Activated CD8-positive, alpha-beta memory T cell treated with anti-CD3 and anti-CD28 coated beads, Interleukin-2, amount 50 U/mL, for 4 hours (primary cell): ENCODE data around the gene MYO18B.

ENCODE experiments used
- DNase-seq: peaks from one replicate; pipeline ENCODE4 v3.0.0-alpha.2; 2020

Gene MYO18B

DNA sequence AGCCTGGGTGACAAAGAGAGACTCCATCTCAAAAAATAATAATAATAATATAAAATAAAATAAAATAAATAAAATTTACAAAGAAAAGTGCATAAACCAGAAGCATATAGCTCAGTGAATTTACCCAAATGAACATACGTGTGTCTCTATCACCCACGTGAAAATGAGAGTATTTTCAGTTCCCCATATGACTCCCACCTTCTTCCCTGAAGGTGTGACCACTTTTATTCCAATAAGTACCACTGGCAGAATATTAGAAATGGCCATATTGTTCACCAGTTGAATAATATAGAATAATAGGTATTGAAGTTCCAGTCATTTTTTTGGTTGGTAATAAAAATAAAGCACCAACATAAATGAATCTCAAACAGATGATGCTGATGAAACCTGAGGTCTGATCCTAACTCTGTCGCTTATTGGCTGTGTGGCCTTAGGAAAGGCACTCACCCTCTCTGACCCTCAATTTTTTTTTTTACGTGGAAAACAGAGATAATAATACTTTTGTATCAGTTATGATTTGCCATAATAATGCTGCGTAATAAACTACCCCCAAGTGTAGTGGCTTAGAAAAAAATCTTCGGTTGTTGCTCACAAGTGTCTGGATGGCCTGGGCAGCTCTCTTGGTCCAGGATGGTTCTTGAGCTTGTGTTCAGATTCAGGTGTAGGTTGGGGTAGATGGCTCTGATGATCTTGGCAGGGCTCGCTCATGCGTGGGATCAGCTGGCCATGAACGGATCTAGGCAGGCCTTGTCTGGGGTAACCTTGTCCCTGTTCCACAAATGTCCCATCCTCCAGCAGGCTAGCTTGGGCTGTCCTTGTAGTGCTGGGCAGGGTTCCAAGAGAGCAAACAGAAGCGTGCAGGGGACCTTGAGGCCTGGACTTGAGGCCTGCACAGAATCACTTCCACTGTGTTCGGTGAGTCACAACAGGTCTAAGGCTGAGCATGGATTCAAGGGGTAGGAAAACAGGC, 88.1 kb downstream of the MYO18B start:
- no peak for DNase-seq

DNA sequence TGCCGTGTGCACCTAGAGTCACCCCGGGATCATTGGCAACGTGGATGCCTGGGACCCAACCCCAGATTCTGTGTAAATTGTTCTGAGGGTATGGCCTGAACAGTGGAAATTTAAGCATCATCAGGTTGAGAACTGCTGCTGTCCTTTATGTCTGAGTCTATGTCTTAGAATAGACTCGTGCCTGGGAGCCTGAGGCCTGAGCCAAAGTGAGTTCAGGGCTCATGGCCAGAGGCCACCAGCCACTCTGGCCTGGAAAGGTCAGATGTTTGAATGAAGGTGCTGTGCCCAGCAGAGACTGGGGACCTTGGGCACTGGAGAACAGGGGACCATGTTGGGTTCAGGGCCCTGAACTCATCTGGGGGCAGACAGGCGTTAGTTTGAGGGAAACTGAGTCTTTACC, 91.1 kb downstream of the MYO18B start:
- no peak for DNase-seq

DNA sequence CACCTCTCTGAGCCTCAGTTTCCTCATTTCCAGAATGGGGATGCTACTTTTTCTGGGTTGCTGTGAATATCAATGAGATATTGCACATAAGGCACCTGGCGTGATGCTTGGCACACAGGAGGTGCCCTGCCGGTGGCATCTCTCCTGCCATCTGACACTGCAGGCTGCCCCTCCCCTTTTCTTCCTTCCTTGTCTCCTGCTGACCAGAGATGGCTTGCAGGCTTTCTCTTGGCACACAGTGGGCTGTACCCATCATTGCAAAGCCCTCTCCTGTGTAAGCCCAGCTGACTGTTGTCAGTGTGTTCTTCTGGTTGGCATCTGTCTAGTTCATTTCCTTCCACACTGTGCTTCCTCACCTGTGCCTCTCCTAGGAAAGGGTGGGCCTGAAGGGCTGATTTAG, 91.7 kb downstream of the MYO18B start:
- DNase-seq = no peak

DNA sequence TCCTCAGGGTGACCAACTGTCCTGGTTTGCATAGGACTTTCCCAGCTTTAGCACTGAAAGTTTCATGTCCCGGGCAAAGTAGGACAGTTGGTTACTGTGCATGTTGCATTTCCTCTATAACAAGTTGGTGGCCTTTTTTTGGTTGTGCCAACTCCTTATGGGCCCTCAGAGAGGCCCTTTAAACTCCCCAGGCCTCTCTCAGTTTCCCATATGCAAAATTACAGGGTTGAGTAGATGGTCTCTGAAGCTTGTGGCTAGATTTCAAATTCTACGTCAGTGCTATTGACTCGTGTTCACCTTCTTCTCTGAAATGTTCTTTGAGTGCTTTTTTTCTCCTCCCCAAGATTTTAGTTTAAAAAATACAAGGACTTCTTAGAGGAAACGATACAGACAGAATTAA, 92.5 kb downstream of the MYO18B start:
- no peak for DNase-seq

DNA sequence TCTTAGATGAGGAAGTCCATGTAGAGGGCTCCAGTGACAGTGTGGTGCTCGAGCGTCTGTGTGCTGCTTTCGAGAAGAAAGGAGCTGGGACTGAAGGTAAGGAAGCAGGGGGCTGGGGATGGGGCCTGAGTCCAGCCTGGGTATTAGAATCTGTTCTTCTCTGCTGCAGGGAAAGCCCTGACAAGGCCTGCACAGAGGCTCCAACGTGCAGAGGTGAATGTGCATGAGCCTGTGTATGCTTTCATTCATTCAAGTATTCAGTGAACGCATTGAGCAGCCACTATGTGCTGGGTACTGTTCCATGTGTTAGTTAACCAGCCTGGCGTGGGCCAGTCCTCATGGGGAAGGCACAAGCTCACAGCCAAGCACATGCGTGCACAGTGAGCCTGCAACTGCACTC, 93.4 kb downstream of the MYO18B start:
- DNase-seq = no peak

DNA sequence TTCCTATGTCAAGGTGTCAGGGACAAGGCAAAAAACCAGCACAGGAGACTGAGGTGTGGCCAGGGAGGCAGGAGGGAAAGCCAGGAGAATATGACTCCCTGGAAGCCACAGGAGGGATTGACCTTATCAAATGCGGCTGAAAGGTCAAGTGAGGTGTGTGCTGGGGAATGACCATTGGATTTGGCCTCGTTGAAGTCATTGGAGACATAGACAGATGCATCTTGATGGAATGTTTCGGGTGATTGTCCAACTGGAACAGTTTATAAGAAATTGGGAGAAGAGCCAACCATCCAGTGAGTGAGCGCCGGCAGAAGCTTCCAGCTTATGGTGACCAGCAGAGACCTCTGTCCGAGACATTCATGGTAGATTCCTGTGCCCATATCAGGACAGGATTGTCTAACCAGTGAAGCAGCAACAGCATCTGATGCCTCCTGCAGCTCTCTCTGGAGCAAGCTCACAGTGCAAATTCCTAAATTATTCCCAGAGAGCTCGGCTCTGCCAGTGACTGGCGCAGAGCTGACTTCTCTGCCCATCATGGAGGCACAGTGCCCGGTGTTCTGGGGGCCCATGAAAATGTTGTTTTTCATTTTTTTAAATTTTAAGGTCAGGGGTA, 95.4 kb downstream of the MYO18B start:
- no peak for DNase-seq

DNA sequence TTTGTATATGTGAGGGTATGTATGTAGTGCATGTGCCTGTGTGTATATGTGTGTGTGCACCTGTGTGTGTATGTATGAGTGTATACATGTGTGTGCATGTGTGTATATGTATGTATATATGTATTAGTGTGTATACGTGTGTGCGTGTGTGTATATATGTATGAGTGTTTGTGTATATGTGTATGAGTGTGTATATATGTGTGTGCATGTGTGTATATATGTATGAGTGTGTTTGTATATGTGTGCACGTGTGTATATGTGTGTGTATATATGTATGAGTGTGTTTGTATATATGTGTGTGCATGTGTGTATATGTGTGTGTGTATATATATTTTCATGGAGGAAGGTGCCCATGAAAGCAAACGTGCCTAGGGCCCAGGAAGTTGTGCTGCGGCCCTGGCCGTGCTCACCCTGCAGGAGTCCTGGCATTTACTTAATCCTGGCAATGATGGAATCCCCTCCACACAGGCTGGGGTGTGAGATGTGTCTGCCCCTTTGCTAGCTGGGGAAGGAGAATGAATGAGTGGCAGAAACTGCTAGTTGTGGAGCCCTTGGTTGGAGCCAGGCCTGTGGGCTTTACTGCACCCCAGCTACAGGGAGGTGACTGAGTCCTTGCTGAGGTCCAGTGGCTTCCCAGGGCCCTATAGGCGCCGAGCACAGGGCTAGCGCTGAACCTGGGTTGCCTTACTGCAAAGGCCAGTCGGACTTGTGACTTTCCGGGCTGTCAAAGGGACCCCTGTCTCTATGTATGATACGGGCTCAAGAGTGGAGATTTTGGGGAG, 97.2 kb downstream of the MYO18B start:
- DNase-seq = no peak

DNA sequence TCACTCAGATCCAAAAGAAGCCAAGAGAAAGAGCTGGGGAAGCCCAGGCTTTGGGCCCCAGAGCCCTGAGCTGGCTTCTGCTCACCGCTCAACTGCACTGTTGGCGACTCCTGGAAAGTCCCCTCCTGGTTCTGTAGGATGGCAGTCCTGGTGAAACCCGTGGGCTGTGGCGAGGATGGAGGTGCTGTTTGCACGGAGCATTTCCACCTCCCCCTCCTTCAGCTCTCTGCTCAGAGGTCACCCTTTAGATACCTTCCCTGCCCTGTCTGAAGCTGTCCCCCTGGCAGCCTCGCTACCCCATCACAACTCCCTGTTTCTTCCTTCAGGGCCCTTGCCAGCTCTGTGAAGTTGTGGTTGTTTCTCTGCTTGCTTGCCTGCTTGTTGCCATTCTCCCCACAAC, 97.8 kb downstream of the MYO18B start:
- DNase-seq = no peak

DNA sequence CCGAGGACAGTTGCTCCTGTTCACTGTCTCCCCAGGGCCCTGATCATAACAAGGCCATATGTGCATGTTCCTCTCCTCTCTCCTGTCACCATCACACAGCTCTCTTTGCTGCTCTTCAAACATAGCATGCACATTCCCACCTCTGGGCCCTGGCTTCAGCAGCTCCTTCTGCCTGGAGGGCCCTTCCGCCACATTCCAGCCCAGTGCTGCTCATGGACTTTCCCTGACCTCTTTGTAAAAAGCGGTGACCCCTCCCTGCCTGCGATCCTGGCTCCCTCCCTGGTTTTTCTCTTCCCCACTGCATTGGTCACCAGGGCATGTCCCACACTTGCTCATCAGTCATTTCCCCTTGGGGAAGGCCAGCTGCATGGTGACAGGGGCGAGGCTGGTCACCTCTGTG, 98.2 kb downstream of the MYO18B start:
- DNase-seq = no peak

DNA sequence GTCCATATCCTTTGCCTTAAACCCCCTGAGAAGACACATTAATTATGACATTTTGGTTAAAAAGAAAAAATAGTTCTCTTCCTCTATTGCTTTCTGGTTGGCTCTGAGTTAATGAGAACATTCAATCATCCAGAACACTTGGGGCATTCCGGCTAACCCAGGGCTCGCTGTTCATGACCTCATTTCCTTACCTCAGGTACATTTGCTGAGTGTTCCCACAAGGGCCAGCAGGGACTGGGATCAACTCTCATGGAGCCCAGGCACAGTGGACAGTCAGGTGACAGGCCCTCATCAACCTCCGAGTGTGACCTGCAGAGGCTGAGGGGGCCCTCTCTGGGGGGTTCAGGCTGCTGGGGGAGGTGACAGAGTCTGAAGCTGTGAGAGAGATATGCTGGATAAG, 98.9 kb downstream of the MYO18B start:
- no peak for DNase-seq

DNA sequence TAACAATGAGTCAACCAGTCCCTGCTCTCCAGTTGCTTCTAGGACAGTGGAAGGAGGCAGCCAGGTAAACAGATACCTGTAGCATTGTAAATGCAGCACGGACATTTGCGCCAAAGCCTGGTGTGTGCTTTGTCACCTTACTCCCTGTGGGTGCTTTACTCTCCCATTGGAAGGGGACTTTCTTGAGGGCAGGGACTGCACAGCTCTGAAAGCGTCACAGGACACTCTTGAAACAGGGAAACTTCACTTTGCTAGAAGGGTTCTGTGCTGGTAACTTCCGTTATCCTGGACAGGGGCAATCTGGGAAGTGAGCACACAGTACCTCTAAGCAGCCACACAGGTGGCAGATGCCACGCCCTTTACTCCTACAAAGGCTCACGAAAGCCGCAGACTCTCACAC, 99.8 kb downstream of the MYO18B start:
- DNase-seq = no peak

DNA sequence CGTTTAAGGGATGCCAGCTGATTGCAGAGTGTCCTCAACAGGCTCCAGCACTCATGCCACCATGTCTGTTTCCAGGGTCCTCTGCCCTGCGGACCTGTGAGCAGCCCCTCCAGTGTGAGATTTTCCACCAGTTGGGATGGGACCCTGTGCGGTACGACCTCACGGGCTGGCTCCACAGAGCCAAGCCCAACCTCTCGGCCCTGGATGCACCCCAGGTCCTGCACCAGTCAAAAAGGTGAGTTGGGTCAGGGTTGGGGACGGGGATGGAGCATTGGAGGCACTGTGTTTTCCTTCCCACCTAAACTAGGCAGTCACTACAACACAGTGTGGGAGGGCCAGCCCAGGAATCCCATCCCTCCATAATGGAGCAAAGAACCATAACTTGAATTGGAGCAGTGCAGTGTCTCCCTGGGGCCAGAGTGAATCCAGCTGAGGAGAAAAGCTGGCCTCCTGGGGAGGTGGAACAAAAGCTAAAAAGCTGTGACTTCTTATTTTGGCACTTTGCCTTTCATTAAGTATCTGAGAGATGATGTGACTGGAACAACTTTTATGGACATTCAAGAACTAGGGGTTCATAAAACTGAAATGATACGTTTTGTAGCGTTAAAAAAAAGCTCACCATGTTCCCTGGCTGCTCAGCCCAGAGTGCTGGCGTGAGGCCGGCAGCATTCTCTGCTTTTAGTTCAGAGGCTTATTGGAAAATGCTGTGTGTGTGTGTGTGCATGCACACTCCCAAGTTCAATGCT, 101.8 kb downstream of the MYO18B start:
- DNase-seq = no peak

DNA sequence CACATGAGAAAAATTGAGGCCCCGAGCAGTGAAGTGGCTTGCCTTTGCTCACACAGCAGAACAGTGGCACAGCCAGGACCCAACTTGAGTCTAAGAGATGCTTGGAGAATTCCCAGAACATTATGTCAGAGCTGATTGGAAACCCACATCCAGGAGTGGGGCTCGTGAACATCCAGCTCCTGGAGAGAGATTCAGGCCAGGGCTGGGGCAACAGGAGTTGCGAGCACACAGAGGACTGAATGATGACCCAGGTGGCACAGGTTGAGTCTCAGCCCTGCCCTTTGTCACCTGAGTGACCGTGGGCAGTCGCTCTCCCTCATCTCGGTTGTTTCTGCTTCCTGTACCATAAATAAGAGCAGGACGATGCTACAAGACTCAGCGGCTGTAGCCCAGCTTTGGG, 102.6 kb downstream of the MYO18B start:
- no peak for DNase-seq

DNA sequence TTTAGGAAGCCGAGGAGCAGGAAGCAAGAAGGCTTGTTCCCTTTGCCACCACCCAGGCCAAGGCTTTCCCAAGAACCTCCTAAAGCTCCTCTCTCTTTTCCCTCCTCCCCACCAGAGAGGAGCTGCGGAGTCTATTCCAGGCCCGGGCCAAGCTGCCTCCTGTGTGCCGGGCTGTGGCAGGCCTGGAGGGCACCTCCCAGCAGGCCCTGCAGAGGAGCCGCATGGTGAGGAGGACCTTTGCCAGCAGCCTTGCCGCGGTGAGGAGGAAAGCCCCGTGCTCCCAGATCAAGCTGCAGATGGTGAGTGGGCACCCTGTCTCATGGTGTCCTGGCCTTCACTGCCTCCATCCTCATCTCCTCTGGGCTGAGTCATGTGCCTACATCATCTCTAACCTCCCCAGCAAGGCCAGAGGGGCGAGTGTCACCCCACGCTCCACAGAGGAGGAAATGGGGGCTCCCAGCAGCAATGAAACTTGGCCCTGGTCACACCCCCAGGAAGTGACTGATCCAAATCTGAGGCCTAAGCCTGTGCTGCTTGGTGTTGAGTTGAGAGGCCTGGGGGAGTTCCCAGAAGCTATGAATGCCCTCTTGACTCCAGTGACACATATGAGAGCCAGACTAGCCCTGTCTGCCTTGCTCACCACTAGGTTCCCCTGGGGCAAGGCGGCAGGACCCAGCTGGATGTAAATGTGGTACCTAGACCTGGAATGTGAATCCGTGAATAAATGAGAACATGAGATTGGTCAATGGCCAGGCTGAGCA, 104.2 kb downstream of the MYO18B start:
- no peak for DNase-seq

DNA sequence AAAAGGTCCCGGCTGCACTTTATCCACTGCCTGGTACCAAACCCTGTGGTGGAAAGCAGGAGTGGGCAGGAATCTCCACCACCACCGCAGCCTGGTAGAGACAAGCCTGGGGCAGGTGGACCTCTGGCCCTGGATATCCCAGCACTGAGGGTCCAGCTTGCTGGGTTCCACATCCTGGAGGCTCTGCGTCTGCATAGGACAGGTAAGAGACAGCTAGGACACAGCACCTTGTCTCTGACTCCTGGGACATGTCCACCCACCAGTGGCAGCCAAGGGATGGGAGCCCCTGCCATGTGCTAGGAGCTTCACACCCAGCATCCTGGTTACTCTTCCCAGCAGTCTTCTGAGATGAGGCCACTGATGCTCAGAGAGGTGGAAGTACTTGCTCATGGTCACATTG, 105.5 kb downstream of the MYO18B start:
- no peak for DNase-seq

DNA sequence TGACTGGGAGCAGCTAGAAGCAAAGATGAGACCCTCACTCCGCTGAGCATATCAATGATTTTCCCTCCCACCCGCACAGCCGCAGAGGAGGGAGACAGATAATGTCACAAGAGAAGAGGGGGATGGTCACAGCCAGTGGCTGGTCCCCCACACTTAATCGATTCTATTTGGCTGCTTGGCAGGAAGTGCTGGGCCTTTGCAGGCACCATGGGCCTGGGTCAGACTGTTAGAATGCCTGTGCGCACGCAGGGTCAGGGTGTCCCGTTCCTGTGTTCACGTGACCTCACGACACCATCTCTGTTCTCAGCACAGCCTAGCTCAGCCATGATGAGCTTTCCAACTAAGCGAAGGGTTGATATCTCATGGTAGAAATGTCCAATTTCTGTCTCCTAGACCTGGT, 107.0 kb downstream of the MYO18B start:
- DNase-seq = no peak

DNA sequence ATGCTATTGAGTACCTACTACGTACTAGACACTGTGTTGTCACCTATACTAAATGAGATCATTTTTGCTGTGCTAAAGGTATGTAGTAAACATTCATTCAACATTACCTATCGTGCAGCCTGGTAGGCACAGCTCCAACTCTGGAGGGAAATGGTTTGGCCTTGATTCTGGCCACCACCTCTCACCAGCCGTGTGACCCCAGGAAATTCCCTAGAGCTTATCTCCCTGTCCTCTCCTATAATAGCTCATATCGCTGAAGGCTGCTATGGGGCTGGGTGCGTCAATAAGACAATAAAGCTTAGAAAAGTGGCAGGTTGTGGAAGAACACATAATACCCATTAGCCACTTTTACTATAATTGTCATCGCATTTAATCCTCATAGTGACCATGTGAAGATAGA, 107.5 kb downstream of the MYO18B start:
- DNase-seq = no peak

DNA sequence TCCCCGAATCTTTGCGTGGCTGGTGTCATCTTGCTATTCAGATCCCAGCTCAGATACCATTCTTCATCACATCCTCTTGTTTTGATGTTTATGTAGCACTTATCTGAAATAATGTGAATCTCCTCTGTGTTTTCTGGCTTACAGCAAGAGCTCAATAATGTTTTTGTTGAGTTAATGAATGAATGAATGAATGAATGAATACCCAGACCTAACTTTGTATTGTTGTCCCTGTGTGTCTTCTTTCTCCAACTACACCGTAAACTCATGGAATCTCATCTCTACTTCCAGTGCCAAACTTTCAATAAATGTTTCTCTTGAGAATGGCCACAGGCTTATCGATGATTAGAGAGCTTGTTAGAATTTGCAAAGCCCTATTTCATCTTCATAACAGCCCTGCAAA, 110.2 kb downstream of the MYO18B start:
- no peak for DNase-seq

DNA sequence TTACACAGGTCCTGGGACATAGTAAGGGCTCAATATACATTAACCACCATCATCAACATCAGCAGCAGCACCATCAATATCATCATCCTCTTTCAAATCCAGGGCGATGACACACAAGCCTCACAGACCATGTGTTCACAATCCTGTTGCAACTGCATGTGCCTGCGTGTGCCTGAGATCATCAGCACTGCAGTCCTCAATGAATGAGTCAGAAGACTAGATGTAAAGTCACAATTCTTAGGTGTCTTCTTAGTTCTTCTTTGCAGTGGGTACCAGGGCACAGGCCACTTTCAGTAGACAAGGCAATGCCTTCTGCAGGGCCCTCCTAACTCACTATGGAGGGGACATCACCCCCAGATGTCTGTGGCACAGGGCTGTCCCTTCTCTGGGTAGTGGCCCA, 111.1 kb downstream of the MYO18B start:
- no peak for DNase-seq

DNA sequence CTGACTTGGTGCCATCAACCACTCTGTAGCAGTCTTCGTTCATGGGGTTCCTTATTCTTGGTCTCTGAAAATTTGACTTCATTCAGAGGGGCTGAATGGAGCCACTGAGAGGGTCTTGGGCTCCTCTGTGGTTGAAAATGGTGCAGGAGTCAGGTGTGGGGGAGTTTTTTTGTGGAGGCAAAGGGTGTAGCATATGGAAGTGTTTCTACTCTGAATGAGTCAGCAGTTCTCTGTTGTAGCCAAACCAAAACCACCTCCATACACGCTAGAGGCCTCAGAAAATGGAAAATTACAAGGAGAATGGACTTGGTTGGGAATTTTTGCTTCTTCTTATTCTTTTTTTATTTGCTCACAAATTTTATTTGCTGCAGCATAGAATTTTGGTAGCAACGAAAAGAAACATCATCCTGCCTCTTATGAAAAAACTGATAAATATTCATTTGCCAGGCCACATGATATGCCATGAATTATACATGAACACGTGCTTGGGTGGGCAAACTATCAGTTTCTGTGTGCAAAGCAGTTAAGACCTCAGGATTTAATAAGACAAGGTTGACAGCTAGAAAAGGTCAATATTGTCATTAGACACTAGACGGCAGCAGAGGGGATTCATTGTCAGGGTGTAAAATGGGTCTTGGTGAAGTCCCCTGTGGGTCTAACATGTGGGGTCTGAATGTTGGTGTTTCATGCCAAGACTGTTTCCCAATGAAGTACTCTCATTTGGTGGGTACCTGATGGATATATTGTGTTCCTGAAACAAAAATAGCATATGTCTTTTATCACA, 111.7 kb downstream of the MYO18B start:
- no peak for DNase-seq

DNA sequence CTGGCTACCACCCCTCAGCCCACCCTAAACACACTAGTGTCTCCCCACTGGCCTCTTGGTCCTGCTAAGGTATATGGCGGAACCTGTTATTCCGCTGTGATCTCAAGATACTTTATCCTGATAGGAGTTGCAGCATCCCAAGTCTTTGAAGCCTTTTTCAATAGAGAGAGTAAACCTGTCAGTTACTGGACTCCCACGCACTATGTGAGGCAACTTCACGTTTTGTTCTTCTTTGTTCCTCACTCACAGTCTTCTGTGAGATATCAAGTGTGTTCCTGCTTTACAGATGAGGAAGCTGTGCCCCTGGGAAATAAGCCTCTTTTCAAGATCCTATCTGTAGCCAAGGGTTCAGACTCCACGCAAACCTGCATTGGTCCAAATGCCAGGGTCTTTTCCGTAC, 127.8 kb downstream of the MYO18B start:
- no peak for DNase-seq
